K562 (cell line): ENCODE measurements around the gene LRCH1.

ENCODE experiments used
- SMARCA5 ChIP-seq: fragments of 450-650 bp; IDR thresholded peaks from 2 replicates; pipeline ENCODE4 v1.6.1; 2016
- TCFL5 ChIP-seq: fragments of 250-450 bp; sonication (Bioruptor Pico); conservative IDR thresholded peaks from 2 replicates; pipeline ENCODE4 v1.6.1; 2021; ENCODE audit warnings: mild to moderate bottlenecking, moderate library complexity, matching md5 sums

GRCh38 chr13:46682707-46683106, 129.7 kb downstream of the LRCH1 start:
- TF ChIP-seq TCFL5 (CRISPR knock-in tag) (no peak), SMARCA5 (no peak)
